IMR-90 (cell line): Measurements from ENCODE around the gene HERPUD1. TPM values are rescaled to one million over a fixed set of nuclear protein-coding genes. Genes with fewer than 3 reads are reported as not detected.
A peak's percentile ranks its signal among the peaks of the same experiment; 100 is the strongest.

Experiments used
- ATAC-seq: fragments of 200-7000 bp; cut with Tn5 transposase; 2 replicates; pipeline ENCODE4 v1.9.1; 2020; ENCODE audit warnings: low read depth, mild to moderate bottlenecking, moderate library complexity
- BruUV-seq: library from RNA; stranded (reverse); fragments of 400-500 nt; replicated peaks from 2 replicates; lab custom pipeline; 2021; lab: Mats Ljungman, UMichigan
- CTCF ChIA-PET: fragments of 300-600 bp; formaldehyde crosslinking; extraction: SDS; loops from one replicate; lab custom pipeline; 2021; ENCODE audit warnings: antibody characterized with exemption; lab: Yijun Ruan, JAX
- POLR2A ChIA-PET: fragments of 300-600 bp; sonication (Branson Sonifier 250); formaldehyde crosslinking; loops from one replicate; lab custom pipeline; 2022; ENCODE audit warnings: antibody characterized with exemption; ENCODE audit not compliant: unreplicated experiment; lab: Charles Lee
- DNase-seq: peaks from one replicate; pipeline ENCODE4 v3.0.0; 2013
- H2AFZ ChIP-seq: replicated peaks from 2 replicates; pipeline ENCODE3; 2013; ENCODE audit warnings: low read length, mild to moderate bottlenecking; ENCODE audit not compliant: poor library complexity
- H2AK5ac ChIP-seq: 2 replicates; pipeline ENCODE4 v1.6.1; 2013; ENCODE audit warnings: low read depth, low read length, inconsistent platforms
- H2AK9ac ChIP-seq: replicated peaks from 2 replicates; pipeline ENCODE3; 2013; ENCODE audit warnings: mild to moderate bottlenecking, low read depth, low read length, moderate library complexity; ENCODE audit not compliant: poor library complexity
- H2BK120ac ChIP-seq: 2 replicates; pipeline ENCODE4 v1.6.1; 2013; ENCODE audit warnings: low read depth, low read length, inconsistent platforms
- H2BK15ac ChIP-seq: 3 replicates; pipeline ENCODE4 v1.6.1; 2013; ENCODE audit warnings: low read depth, low read length, inconsistent platforms
- H2BK20ac ChIP-seq: 2 replicates; pipeline ENCODE4 v1.6.1; 2013; ENCODE audit warnings: low read depth, mild to moderate bottlenecking, inconsistent platforms, low read length, moderate library complexity
- H2BK5ac ChIP-seq: 2 replicates; pipeline ENCODE4 v1.6.1; 2013; ENCODE audit warnings: mild to moderate bottlenecking, low read depth, low read length, inconsistent platforms; ENCODE audit not compliant: poor library complexity, severe bottlenecking
- H3K14ac ChIP-seq: replicated peaks from 2 replicates; pipeline ENCODE4 v1.6.1; 2013; ENCODE audit warnings: low read depth, low read length, inconsistent platforms
- H3K18ac ChIP-seq: 2 replicates; pipeline ENCODE4 v1.6.1; 2013; ENCODE audit warnings: low read depth, low read length, control low read depth
- H3K23ac ChIP-seq: 2 replicates; pipeline ENCODE4 v1.6.1; 2013; ENCODE audit warnings: low read depth, low read length, inconsistent platforms
- H3K27ac ChIP-seq: 2 replicates; pipeline ENCODE4 v1.5.1; 2013; ENCODE audit warnings: mild to moderate bottlenecking, control low read depth, low read length; ENCODE audit not compliant: insufficient read depth
- H3K27me3 ChIP-seq: 2 replicates; pipeline ENCODE4 v1.6.1; 2013; ENCODE audit warnings: low read length; ENCODE audit not compliant: control insufficient read depth, insufficient read depth
- H3K36me3 ChIP-seq: 2 replicates; pipeline ENCODE4 v1.6.1; 2013; ENCODE audit warnings: low read length, mixed read lengths; ENCODE audit not compliant: control insufficient read depth, insufficient read depth
- H3K4ac ChIP-seq: 2 replicates; pipeline ENCODE4 v1.6.1; 2013; ENCODE audit warnings: low read depth, low read length, inconsistent platforms
- H3K4me1 ChIP-seq: 2 replicates; pipeline ENCODE4 v1.6.1; 2013; ENCODE audit warnings: low read length, mixed read lengths; ENCODE audit not compliant: control insufficient read depth, insufficient read depth
- H3K4me2 ChIP-seq: 2 replicates; pipeline ENCODE4 v1.6.1; 2013; ENCODE audit warnings: low read depth, mild to moderate bottlenecking, control low read depth, low read length, moderate library complexity
- H3K4me3 ChIP-seq: 2 replicates; pipeline ENCODE4 v1.5.1; 2013; ENCODE audit warnings: low read depth, mild to moderate bottlenecking, control low read depth, low read length, moderate library complexity; ENCODE audit not compliant: insufficient read depth
- H3K56ac ChIP-seq: 2 replicates; pipeline ENCODE4 v1.6.1; 2013; ENCODE audit warnings: low read length, inconsistent platforms; ENCODE audit not compliant: insufficient read depth; ENCODE audit errors: extremely low read depth
- H3K79me1 ChIP-seq, 2 experiments: 2 replicates each; pipeline ENCODE4 v1.6.1; 2013; ENCODE audit warnings: low read length in 2 of 2, inconsistent platforms in 1 of 2, low read depth in 1 of 2
- H3K9ac ChIP-seq: 2 replicates; pipeline ENCODE4 v1.6.1; 2013; ENCODE audit warnings: low read depth, low read length, control low read depth
- H3K9me1 ChIP-seq: 2 replicates; pipeline ENCODE4 v1.6.1; 2013; ENCODE audit warnings: low read length, inconsistent platforms; ENCODE audit not compliant: insufficient read depth
- H3K9me3 ChIP-seq: 2 replicates; pipeline ENCODE4 v1.6.1; 2013; ENCODE audit warnings: low read length; ENCODE audit not compliant: control insufficient read depth, insufficient read depth
- H4K20me1 ChIP-seq: 2 replicates; pipeline ENCODE4 v1.6.1; 2013; ENCODE audit warnings: low read length, inconsistent platforms; ENCODE audit not compliant: insufficient read depth
- H4K5ac ChIP-seq: 2 replicates; pipeline ENCODE4 v1.6.1; 2013; ENCODE audit warnings: mild to moderate bottlenecking, low read depth, low read length, control low read depth
- H4K8ac ChIP-seq, 2 experiments: 2 replicates each; pipeline ENCODE4 v1.6.1; 2013; ENCODE audit warnings: low read depth in 2 of 2, low read length in 2 of 2, control low read depth in 1 of 2, inconsistent platforms in 1 of 2
- H4K91ac ChIP-seq: 2 replicates; pipeline ENCODE4 v1.6.1; 2013; ENCODE audit warnings: low read depth, low read length, inconsistent platforms; ENCODE audit not compliant: insufficient read depth
- CEBPB ChIP-seq: IDR thresholded peaks from 2 replicates; pipeline ENCODE4 v1.6.1; 2012; ENCODE audit warnings: low read depth, low read length, improper control_type of control experiment
- MAFK ChIP-seq: IDR thresholded peaks from 2 replicates; pipeline ENCODE4 v1.6.1; 2012; ENCODE audit warnings: low read depth, low read length, improper control_type of control experiment
- MAZ ChIP-seq: IDR thresholded peaks from 2 replicates; pipeline ENCODE4 v1.6.1; 2012; ENCODE audit warnings: low read depth, mild to moderate bottlenecking, low read length, improper control_type of control experiment, moderate library complexity, borderline replicate concordance
- NFE2L2 ChIP-seq: fragments of 150-350 bp; IDR thresholded peaks from 2 replicates; pipeline ENCODE4 v1.6.1; 2016; ENCODE audit warnings: low read depth, mild to moderate bottlenecking, low read length
- POLR2A ChIP-seq: IDR thresholded peaks from 2 replicates; pipeline ENCODE4 v1.6.1; 2012; ENCODE audit warnings: mild to moderate bottlenecking, low read depth, low read length
- RAD21 ChIP-seq: IDR thresholded peaks from 2 replicates; pipeline ENCODE4 v1.6.1; 2012; ENCODE audit warnings: low read length, improper control_type of control experiment
- RFX5 ChIP-seq: IDR thresholded peaks from 2 replicates; pipeline ENCODE4 v1.8.0; 2012; ENCODE audit warnings: low read depth, mild to moderate bottlenecking, low read length, moderate library complexity
- WGBS, 2 experiments: methylation state at CpG; one replicate each; pipeline versions ENCODE4 v1.1.5 to v1.1.7; 2013; ENCODE audit warnings: missing lambda C conversion rate in 2 of 2; ENCODE audit not compliant: insufficient read length in 1 of 2; ENCODE audit errors: extremely low coverage in 2 of 2; 5-methylcytosine and 5-hydroxymethylcytosine counted together
- dilution Hi-C: fragments of 300-500 bp; cut with HindIII; formaldehyde crosslinking; loops from one replicate; pipeline ENCODE4 v1.14.3; 2018; ENCODE audit warnings: low sequenced_read_pairs; ENCODE audit not compliant: unreplicated experiment
- in situ Hi-C: fragments of 300-500 bp; cut with MboI; formaldehyde crosslinking; loops from 3 replicates; pipeline ENCODE4 v1.14.3; 2019; ENCODE audit warnings: low sequenced_read_pairs, inconsistent platforms, mixed read lengths
- intact Hi-C: fragments of 100-400 bp; cut with micrococcal nuclease; formaldehyde crosslinking; loops from 2 replicates; pipeline ENCODE4 v1.10.0; 2022
- polyA plus RNA-seq, 3 experiments: library from polyadenylated mRNA; depleted of rRNA; stranded (reverse); fragments of >200 nt; gene quantifications; 2 replicates each; pipeline ENCODE4 v1.2.3, GENCODE V29; 2012; ENCODE audit warnings: low replicate concordance in 1 of 3
- total RNA-seq: library from RNA; depleted of rRNA; stranded (reverse); fragments of >200 nt; gene quantifications from 2 replicates; pipeline ENCODE4 v1.2.3, GENCODE V29; 2012

Gene HERPUD1
- total and polyA plus RNA-seq, 2 of the 4 experiments (the other 2 are of a cell fraction) = 130 to 148 TPM

- Histone ChIP-seq H3K36me3 (no peaks in the 10 kb centered on the region; the same call in 1 of the 2 replicates), H3K9me1 (peaks cover 26% of the 10 kb centered on the region), H2BK20ac (peak overlapping the region; percentile 72; the same call in 1 of the 2 replicates), H3K9ac (no peak overlapping the region), H3K27me3 (no peaks in the 10 kb centered on the region), H2BK120ac (peak overlapping the region; percentile 97; the same call in 1 of the 2 replicates), H2BK15ac (0 out of 3 replicates have a peak overlapping the region, but pooled peaks have one; percentile 23), H3K4me2 (no peak overlapping the region), H3K27ac (no peak overlapping the region), H4K91ac (no peak overlapping the region; the same call in 1 of the 2 replicates), H3K56ac (no peak overlapping the region), H2AK9ac (no peak overlapping the region), H2AFZ (no peak overlapping the region), H4K20me1 (no peaks in the 10 kb centered on the region), H3K23ac (peak overlapping the region; percentile 53), H3K9me3 (no peaks in the 10 kb centered on the region), H4K5ac (no peak overlapping the region), H3K14ac (no peak overlapping the region), H3K18ac (no peak overlapping the region), H2AK5ac (peak overlapping the region; percentile 94; the same call in 1 of the 2 replicates), H3K79me1 (peaks cover 18 to 60% of the 10 kb centered on the region in 2 experiments), H3K4me1 (peaks cover 26% of the 10 kb centered on the region), H3K4me3 (no peak overlapping the region), H2BK5ac (no peak overlapping the region), H3K4ac (peak overlapping the region; percentile 52; the same call in 1 of the 2 replicates), H4K8ac (no peak overlapping the region)
- DNase-seq (no peak), ATAC-seq (no peak)
- TF ChIP-seq RAD21 (no peak), CEBPB (no peak), MAZ (no peak), NFE2L2 (no peak), MAFK (no peak), RFX5 (no peak), POLR2A (no peak)
- intact Hi-C loops = loop anchor here (2.0 kb wide), 1 partner anchor 57 kb away; no protein-coding TSS in a partner anchor
- no TSS peak for BruUV-seq
- dilution Hi-C loops = no loop called here
- POLR2A ChIA-PET = no interaction called here
- CTCF ChIA-PET = interaction anchor here (0.7 kb wide), 1 partner anchor 20 kb away, joined by 4 read pairs; no protein-coding TSS in a partner anchor
- no CpG with 5 or more reads among the region's 2 CpGs for WGBS, 2 experiments
- in situ Hi-C loops = no loop called here
These were observed 55.8 kb downstream of the HERPUD1 start for GRCh38 chr16:56987692-56988091.
